ENCODE results near the gene FAM120A.

The FAM120A gene

GRCh38 chr9:93513606-93514005 lies 62.1 kb downstream of the FAM120A start:
- DNase-seq = no peak

GRCh38 chr9:93517331-93517730 lies 65.8 kb downstream of the FAM120A start:
- DNase-seq = no peak

- DNase-seq = no peak
Observed at GRCh38 chr9:93520523-93520922, 69.0 kb downstream of the FAM120A start.

GRCh38 chr9:93522736-93523135 lies 71.3 kb downstream of the FAM120A start:
- no peak for DNase-seq

GRCh38 chr9:93523518-93524144 lies 72.1 kb downstream of the FAM120A start:
- no peak for DNase-seq

GRCh38 chr9:93525476-93525875 lies 74.0 kb downstream of the FAM120A start:
- no peak for DNase-seq

- DNase-seq = no peak
Observed at GRCh38 chr9:93531374-93531773, 79.9 kb downstream of the FAM120A start.

- no peak for DNase-seq
Observed at GRCh38 chr9:93532141-93532540, 80.7 kb downstream of the FAM120A start.

- DNase-seq = no peak
Observed at GRCh38 chr9:93533863-93534262, 82.4 kb downstream of the FAM120A start.

GRCh38 chr9:93536167-93536566 lies 84.7 kb downstream of the FAM120A start:
- no peak for DNase-seq

- DNase-seq = no peak
Observed at GRCh38 chr9:93536874-93537273, 85.4 kb downstream of the FAM120A start.

GRCh38 chr9:93540305-93540704 lies 88.8 kb downstream of the FAM120A start:
- DNase-seq = no peak

- DNase-seq = no peak
Observed at GRCh38 chr9:93541005-93541404, 89.5 kb downstream of the FAM120A start.

- no peak for DNase-seq
Observed at GRCh38 chr9:93541581-93542349, 90.3 kb downstream of the FAM120A start.

- no peak for DNase-seq
Observed at GRCh38 chr9:93543117-93543516, 91.6 kb downstream of the FAM120A start.

- DNase-seq = no peak
Observed at GRCh38 chr9:93546356-93546755, 94.9 kb downstream of the FAM120A start.

GRCh38 chr9:93549611-93550010 lies 98.1 kb downstream of the FAM120A start:
- DNase-seq = no peak

GRCh38 chr9:93552923-93553322 lies 101.4 kb downstream of the FAM120A start:
- no peak for DNase-seq

GRCh38 chr9:93555370-93555769 lies 103.9 kb downstream of the FAM120A start:
- DNase-seq = no peak

- DNase-seq = no peak
Observed at GRCh38 chr9:93557366-93558137, 106.1 kb downstream of the FAM120A start.

GRCh38 chr9:93558503-93558902 lies 107.0 kb downstream of the FAM120A start:
- no peak for DNase-seq

GRCh38 chr9:93560991-93561390 lies 109.5 kb downstream of the FAM120A start:
- no peak for DNase-seq

GRCh38 chr9:93562157-93562556 lies 110.7 kb downstream of the FAM120A start:
- DNase-seq = no peak

GRCh38 chr9:93565089-93565488 lies 113.6 kb downstream of the FAM120A start:
- DNase-seq = no peak
